Chondrocyte (in vitro differentiated cells): ENCODE data around the gene MORN1. TPM values are rescaled to one million over a fixed set of nuclear protein-coding genes. Genes with fewer than 3 reads are reported as not detected.

Experiments
- DNase-seq: peaks from one replicate; pipeline ENCODE4 v3.0.0; 2021; ENCODE audit warnings: mixed read lengths, low spot score
- H3K27ac Mint-ChIP-seq: one replicate; pipeline ENCODE4 v1.8.0; 2021; ENCODE audit warnings: mild to moderate bottlenecking, moderate library complexity, mixed read lengths; ENCODE audit not compliant: unreplicated experiment
- H3K27me3 Mint-ChIP-seq: 2 replicates; pipeline ENCODE4 v1.8.0; 2021; ENCODE audit warnings: low read depth, mixed read lengths
- H3K36me3 Mint-ChIP-seq: 2 replicates; pipeline ENCODE4 v1.8.0; 2021; ENCODE audit warnings: low read depth, mixed read lengths
- H3K4me1 Mint-ChIP-seq: 2 replicates; pipeline ENCODE4 v1.8.0; 2021; ENCODE audit warnings: low read depth, mild to moderate bottlenecking, mixed read lengths
- H3K4me3 Mint-ChIP-seq: one replicate; pipeline ENCODE4 v1.8.0; 2021; ENCODE audit warnings: mild to moderate bottlenecking, moderate library complexity, mixed read lengths; ENCODE audit not compliant: unreplicated experiment
- H3K9me3 Mint-ChIP-seq: 2 replicates; pipeline ENCODE4 v1.8.0; 2021; ENCODE audit warnings: low read depth, mixed read lengths
- CTCF ChIP-seq: fragments of 200-600 bp; sonication (generic); IDR thresholded peaks from 2 replicates; pipeline ENCODE4 v1.5.0; 2021; ENCODE audit warnings: antibody characterized with exemption, mild to moderate bottlenecking, moderate library complexity
- total RNA-seq: library from RNA; stranded (reverse); gene quantifications from 3 replicates; pipeline ENCODE4 v1.2.1, GENCODE V29; 2021

MORN1 gene
- total RNA-seq, 1 donor from 2014 or later: 6.7 TPM

- peaks cover 3% of the 10 kb centered on the region for H3K36me3 Mint-ChIP-seq
- peak overlapping the region; percentile 94 for H3K27ac Mint-ChIP-seq
- H3K9me3 Mint-ChIP-seq: no peaks in the 10 kb centered on the region
- peaks cover 80% of the 10 kb centered on the region for H3K4me1 Mint-ChIP-seq
- no peak overlapping the region for H3K4me3 Mint-ChIP-seq
- no peak for DNase-seq
- no peak for TF ChIP-seq CTCF
- no peaks in the 10 kb centered on the region for H3K27me3 Mint-ChIP-seq
These were observed 115.4 kb downstream of the MORN1 start for GRCh38 chr1:2275796-2276536.

- H3K4me1 Mint-ChIP-seq: peaks cover 86% of the 10 kb centered on the region
- no peaks in the 10 kb centered on the region for H3K9me3 Mint-ChIP-seq
- no peak for DNase-seq
- TF ChIP-seq CTCF: no peak
- H3K27ac Mint-ChIP-seq: peak overlapping the region; percentile 94
- no peak overlapping the region for H3K4me3 Mint-ChIP-seq
- H3K36me3 Mint-ChIP-seq: peaks cover 3% of the 10 kb centered on the region
- H3K27me3 Mint-ChIP-seq: no peaks in the 10 kb centered on the region
These were observed 116.4 kb downstream of the MORN1 start for GRCh38 chr1:2274929-2275475.

GRCh38 chr1:2274231-2274928, 117.0 kb downstream of the MORN1 start:
- Mint-ChIP-seq H3K9me3 (no peaks in the 10 kb centered on the region), H3K4me3 (no peak overlapping the region), H3K4me1 (peaks cover 82% of the 10 kb centered on the region), H3K27ac (peak overlapping the region; percentile 41), H3K36me3 (peaks cover 3% of the 10 kb centered on the region), H3K27me3 (no peaks in the 10 kb centered on the region)
- no peak for DNase-seq
- TF ChIP-seq CTCF: no peak

GRCh38 chr1:2273401-2274090, 117.8 kb downstream of the MORN1 start:
- DNase-seq: peak; percentile 92
- TF ChIP-seq CTCF: no peak
- H3K36me3 Mint-ChIP-seq: peaks cover 3% of the 10 kb centered on the region
- no peak overlapping the region for H3K4me3 Mint-ChIP-seq
- no peaks in the 10 kb centered on the region for H3K27me3 Mint-ChIP-seq
- H3K4me1 Mint-ChIP-seq: peaks cover 79% of the 10 kb centered on the region
- H3K9me3 Mint-ChIP-seq: no peaks in the 10 kb centered on the region
- H3K27ac Mint-ChIP-seq: peak overlapping the region; percentile 57
